WTC11 (cell line): ENCODE data around the gene TPBGL. TPM values are rescaled to one million over a fixed set of nuclear protein-coding genes. Genes with fewer than 3 reads are reported as not detected.

Experiments
- ATAC-seq: fragments of 200-7000 bp; cut with Tn5 transposase; 2 replicates; pipeline ENCODE4 v1.10.0; 2021; ENCODE audit warnings: mild to moderate bottlenecking, moderate library complexity
- CTCF ChIA-PET: fragments of 300-600 bp; sonication (Branson Sonifier 250); formaldehyde crosslinking; loops from one replicate; lab custom pipeline; 2021; ENCODE audit warnings: antibody characterized with exemption; lab: Charles Lee
- POLR2A ChIA-PET: fragments of 350-600 bp; sonication (Branson Sonifier 250); formaldehyde crosslinking; loops from one replicate; lab custom pipeline; 2021; ENCODE audit warnings: antibody characterized with exemption; lab: Charles Lee
- DNase-seq: peaks from one replicate; pipeline ENCODE4 v3.0.0; 2021; ENCODE audit warnings: low spot score
- H3K27ac Mint-ChIP-seq: 2 replicates; pipeline ENCODE4 v1.8.0; 2021; ENCODE audit warnings: mixed read lengths
- H3K27me3 Mint-ChIP-seq: 2 replicates; pipeline ENCODE4 v1.8.0; 2021; ENCODE audit warnings: low read depth, mild to moderate bottlenecking, moderate library complexity, mixed read lengths
- H3K36me3 Mint-ChIP-seq: 2 replicates; pipeline ENCODE4 v1.8.0; 2021; ENCODE audit warnings: mixed read lengths
- H3K4me1 Mint-ChIP-seq: 2 replicates; pipeline ENCODE4 v1.8.0; 2022; ENCODE audit warnings: mixed read lengths
- H3K4me3 Mint-ChIP-seq: 2 replicates; pipeline ENCODE4 v1.8.0; 2021; ENCODE audit warnings: mild to moderate bottlenecking, moderate library complexity, mixed read lengths
- H3K9me3 Mint-ChIP-seq: 2 replicates; pipeline ENCODE4 v1.8.0; 2021; ENCODE audit warnings: mixed read lengths
- ATF3 ChIP-seq: sonication (generic); formaldehyde crosslinking; conservative IDR thresholded peaks from 2 replicates; pipeline ENCODE4 v1.8.1; 2022; ENCODE audit warnings: mild to moderate bottlenecking, missing genetic modification reagents
- ERG ChIP-seq: fragments of 250-450 bp; sonication (Bioruptor Pico); IDR thresholded peaks from 2 replicates; pipeline ENCODE4 v1.8.0; 2021; ENCODE audit warnings: mild to moderate bottlenecking
- GABPB1 ChIP-seq: sonication (generic); formaldehyde crosslinking; IDR thresholded peaks from 2 replicates; pipeline ENCODE4 v1.8.1; 2023; ENCODE audit warnings: mild to moderate bottlenecking, missing genetic modification reagents
- GTF2I ChIP-seq: fragments of 250-450 bp; sonication (Bioruptor Pico); conservative IDR thresholded peaks from 2 replicates; pipeline ENCODE4 v1.4.0; 2021; ENCODE audit warnings: mild to moderate bottlenecking
- MAX ChIP-seq: sonication (generic); formaldehyde crosslinking; IDR thresholded peaks from 2 replicates; pipeline ENCODE4 v1.8.0; 2022; ENCODE audit warnings: mild to moderate bottlenecking, missing genetic modification reagents
- NR2C2 ChIP-seq: sonication (generic); formaldehyde crosslinking; IDR thresholded peaks from 2 replicates; pipeline ENCODE4 v1.8.0; 2022; ENCODE audit warnings: mild to moderate bottlenecking, missing genetic modification reagents
- OVOL2 ChIP-seq: fragments of 250-450 bp; sonication (Bioruptor Pico); IDR thresholded peaks from 2 replicates; pipeline ENCODE4 v1.9.0; 2021; ENCODE audit warnings: mild to moderate bottlenecking, borderline replicate concordance
- SMAD3 ChIP-seq: sonication (generic); formaldehyde crosslinking; IDR thresholded peaks from 2 replicates; pipeline ENCODE4 v1.8.0; 2022; ENCODE audit warnings: missing genetic modification reagents, mild to moderate bottlenecking, borderline replicate concordance
- total RNA-seq: library from RNA; stranded (reverse); gene quantifications from 3 replicates; pipeline ENCODE4 v1.2.3, GENCODE V29; 2021
- TF ChIP-seq, protein P1 (sequence below): sonication (generic); formaldehyde crosslinking; IDR thresholded peaks from 2 replicates; pipeline ENCODE4 v1.8.0; 2022; ENCODE audit warnings: mild to moderate bottlenecking, missing genetic modification reagents
- TF ChIP-seq, protein P2 (sequence below): sonication (generic); formaldehyde crosslinking; IDR thresholded peaks from 2 replicates; pipeline ENCODE4 v1.8.1; 2022; ENCODE audit warnings: mild to moderate bottlenecking, missing genetic modification reagents, moderate library complexity, borderline replicate concordance
- TF ChIP-seq, protein P3 (sequence below): sonication (generic); formaldehyde crosslinking; IDR thresholded peaks from 2 replicates; pipeline ENCODE4 v1.8.0; 2022; ENCODE audit warnings: mild to moderate bottlenecking, missing genetic modification reagents
- TF ChIP-seq, protein P4 (sequence below): fragments of 200-600 bp; IDR thresholded peaks from 2 replicates; pipeline ENCODE4 v1.8.0; 2022; ENCODE audit warnings: antibody characterized with exemption
- TF ChIP-seq, protein P5 (sequence below): sonication (generic); formaldehyde crosslinking; IDR thresholded peaks from 2 replicates; pipeline ENCODE4 v1.8.1; 2023; ENCODE audit warnings: mild to moderate bottlenecking, missing genetic modification reagents

The TPBGL gene
- total RNA-seq, 1 experiment from 2014 or later: 0.37 TPM

GRCh38 chr11:75197512-75198277, 42.9 kb upstream of the TPBGL start:
- no peaks in the 10 kb centered on the region; the same call in 1 of the 2 replicates for H3K27me3 Mint-ChIP-seq
- no peaks in the 10 kb centered on the region for H3K36me3 Mint-ChIP-seq
- no peak for DNase-seq
- ChIA-PET POLR2A (no interaction called here), CTCF (interaction anchor here (1.7 kb wide), 1 partner anchor 57 kb away, joined by 7 read pairs; no protein-coding TSS in a partner anchor)
- peaks cover 25% of the 10 kb centered on the region for H3K4me1 Mint-ChIP-seq
- ATAC-seq: no peak
- H3K9me3 Mint-ChIP-seq: no peaks in the 10 kb centered on the region
- TF ChIP-seq ATF3 (CRISPR knock-in tag) (no peak), MAX (CRISPR knock-in tag) (no peak)
- TF ChIP-seq, protein P1, sequence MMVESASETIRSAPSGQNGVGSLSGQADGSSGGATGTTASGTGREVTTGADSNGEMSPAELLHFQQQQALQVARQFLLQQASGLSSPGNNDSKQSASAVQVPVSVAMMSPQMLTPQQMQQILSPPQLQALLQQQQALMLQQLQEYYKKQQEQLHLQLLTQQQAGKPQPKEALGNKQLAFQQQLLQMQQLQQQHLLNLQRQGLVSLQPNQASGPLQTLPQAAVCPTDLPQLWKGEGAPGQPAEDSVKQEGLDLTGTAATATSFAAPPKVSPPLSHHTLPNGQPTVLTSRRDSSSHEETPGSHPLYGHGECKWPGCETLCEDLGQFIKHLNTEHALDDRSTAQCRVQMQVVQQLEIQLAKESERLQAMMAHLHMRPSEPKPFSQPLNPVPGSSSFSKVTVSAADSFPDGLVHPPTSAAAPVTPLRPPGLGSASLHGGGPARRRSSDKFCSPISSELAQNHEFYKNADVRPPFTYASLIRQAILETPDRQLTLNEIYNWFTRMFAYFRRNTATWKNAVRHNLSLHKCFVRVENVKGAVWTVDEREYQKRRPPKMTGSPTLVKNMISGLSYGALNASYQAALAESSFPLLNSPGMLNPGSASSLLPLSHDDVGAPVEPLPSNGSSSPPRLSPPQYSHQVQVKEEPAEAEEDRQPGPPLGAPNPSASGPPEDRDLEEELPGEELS (CRISPR knock-in tag): no peak
- no peak overlapping the region for H3K27ac Mint-ChIP-seq
- H3K4me3 Mint-ChIP-seq: no peak overlapping the region

GRCh38 chr11:75198278-75198973, 42.1 kb upstream of the TPBGL start:
- Mint-ChIP-seq H3K27ac (no peak overlapping the region), H3K36me3 (no peaks in the 10 kb centered on the region), H3K4me1 (peaks cover 30% of the 10 kb centered on the region), H3K4me3 (no peak overlapping the region), H3K9me3 (no peaks in the 10 kb centered on the region), H3K27me3 (no peaks in the 10 kb centered on the region; the same call in 1 of the 2 replicates)
- POLR2A ChIA-PET: no interaction called here
- TF ChIP-seq OVOL2 (CRISPR knock-in tag): no peak
- TF ChIP-seq GTF2I (CRISPR knock-in tag): no peak
- TF ChIP-seq GABPB1 (CRISPR knock-in tag): no peak
- TF ChIP-seq, protein P2, sequence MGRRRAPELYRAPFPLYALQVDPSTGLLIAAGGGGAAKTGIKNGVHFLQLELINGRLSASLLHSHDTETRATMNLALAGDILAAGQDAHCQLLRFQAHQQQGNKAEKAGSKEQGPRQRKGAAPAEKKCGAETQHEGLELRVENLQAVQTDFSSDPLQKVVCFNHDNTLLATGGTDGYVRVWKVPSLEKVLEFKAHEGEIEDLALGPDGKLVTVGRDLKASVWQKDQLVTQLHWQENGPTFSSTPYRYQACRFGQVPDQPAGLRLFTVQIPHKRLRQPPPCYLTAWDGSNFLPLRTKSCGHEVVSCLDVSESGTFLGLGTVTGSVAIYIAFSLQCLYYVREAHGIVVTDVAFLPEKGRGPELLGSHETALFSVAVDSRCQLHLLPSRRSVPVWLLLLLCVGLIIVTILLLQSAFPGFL: no peak
- TF ChIP-seq, protein P3, sequence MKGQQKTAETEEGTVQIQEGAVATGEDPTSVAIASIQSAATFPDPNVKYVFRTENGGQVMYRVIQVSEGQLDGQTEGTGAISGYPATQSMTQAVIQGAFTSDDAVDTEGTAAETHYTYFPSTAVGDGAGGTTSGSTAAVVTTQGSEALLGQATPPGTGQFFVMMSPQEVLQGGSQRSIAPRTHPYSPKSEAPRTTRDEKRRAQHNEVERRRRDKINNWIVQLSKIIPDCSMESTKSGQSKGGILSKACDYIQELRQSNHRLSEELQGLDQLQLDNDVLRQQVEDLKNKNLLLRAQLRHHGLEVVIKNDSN (CRISPR knock-in tag): no peak
- TF ChIP-seq SMAD3 (CRISPR knock-in tag): no peak
- no peak for TF ChIP-seq ERG (CRISPR knock-in tag)
- TF ChIP-seq, protein P4, sequence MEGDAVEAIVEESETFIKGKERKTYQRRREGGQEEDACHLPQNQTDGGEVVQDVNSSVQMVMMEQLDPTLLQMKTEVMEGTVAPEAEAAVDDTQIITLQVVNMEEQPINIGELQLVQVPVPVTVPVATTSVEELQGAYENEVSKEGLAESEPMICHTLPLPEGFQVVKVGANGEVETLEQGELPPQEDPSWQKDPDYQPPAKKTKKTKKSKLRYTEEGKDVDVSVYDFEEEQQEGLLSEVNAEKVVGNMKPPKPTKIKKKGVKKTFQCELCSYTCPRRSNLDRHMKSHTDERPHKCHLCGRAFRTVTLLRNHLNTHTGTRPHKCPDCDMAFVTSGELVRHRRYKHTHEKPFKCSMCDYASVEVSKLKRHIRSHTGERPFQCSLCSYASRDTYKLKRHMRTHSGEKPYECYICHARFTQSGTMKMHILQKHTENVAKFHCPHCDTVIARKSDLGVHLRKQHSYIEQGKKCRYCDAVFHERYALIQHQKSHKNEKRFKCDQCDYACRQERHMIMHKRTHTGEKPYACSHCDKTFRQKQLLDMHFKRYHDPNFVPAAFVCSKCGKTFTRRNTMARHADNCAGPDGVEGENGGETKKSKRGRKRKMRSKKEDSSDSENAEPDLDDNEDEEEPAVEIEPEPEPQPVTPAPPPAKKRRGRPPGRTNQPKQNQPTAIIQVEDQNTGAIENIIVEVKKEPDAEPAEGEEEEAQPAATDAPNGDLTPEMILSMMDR: no peak
- no peak for TF ChIP-seq NR2C2
- TF ChIP-seq, protein P5, sequence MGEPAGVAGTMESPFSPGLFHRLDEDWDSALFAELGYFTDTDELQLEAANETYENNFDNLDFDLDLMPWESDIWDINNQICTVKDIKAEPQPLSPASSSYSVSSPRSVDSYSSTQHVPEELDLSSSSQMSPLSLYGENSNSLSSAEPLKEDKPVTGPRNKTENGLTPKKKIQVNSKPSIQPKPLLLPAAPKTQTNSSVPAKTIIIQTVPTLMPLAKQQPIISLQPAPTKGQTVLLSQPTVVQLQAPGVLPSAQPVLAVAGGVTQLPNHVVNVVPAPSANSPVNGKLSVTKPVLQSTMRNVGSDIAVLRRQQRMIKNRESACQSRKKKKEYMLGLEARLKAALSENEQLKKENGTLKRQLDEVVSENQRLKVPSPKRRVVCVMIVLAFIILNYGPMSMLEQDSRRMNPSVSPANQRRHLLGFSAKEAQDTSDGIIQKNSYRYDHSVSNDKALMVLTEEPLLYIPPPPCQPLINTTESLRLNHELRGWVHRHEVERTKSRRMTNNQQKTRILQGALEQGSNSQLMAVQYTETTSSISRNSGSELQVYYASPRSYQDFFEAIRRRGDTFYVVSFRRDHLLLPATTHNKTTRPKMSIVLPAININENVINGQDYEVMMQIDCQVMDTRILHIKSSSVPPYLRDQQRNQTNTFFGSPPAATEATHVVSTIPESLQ (CRISPR knock-in tag): no peak
- no peak for DNase-seq
- ATAC-seq: no peak
- CTCF ChIA-PET: interaction anchor here (0.7 to 1.7 kb wide), 3 partner anchors 16 to 58 kb away, joined by 3 to 7 read pairs (median 3); no protein-coding TSS in a partner anchor
